Stomach (tissue), 4 donors: ENCODE results near the gene THAP8.

Experiments
- CTCF ChIP-seq, 7 experiments: fragments of 450-650 bp in 4 of 7; fragments of 200-600 bp in 3 of 7; sonication (generic) in 3 of 7; IDR thresholded peaks; one replicate each; pipeline ENCODE4 v1.5.1; 2016 to 2019; ENCODE audit warnings: antibody characterized with exemption in 7 of 7, control low read depth in 2 of 7, mild to moderate bottlenecking in 1 of 7
- EP300 ChIP-seq: sonication (generic); formaldehyde crosslinking; IDR thresholded peaks from one replicate; pipeline ENCODE4 v1.6.1; 2017; ENCODE audit warnings: antibody characterized with exemption
- POLR2A ChIP-seq, 4 donors: fragments of 450-650 bp; IDR thresholded peaks; one replicate each; pipeline ENCODE4 v1.6.1; 2016; ENCODE audit warnings: antibody characterized with exemption in 4 of 4, control low read depth in 2 of 4, mild to moderate bottlenecking in 1 of 4, moderate library complexity in 1 of 4

- TF ChIP-seq CTCF (IDR thresholded peaks at IDR 0.05) (no peak), POLR2A (IDR thresholded peaks at IDR 0.05) (no peak), EP300 (no peak)
Observed at GRCh38 chr19:35986111-35986510, 68.0 kb downstream of the THAP8 start.
